IPS DF 4.7 (cell line): Measurements from ENCODE around the gene ATE1.
"Not testable (repeated sequence)": the region's sequence is repeated elsewhere in the genome, so short reads cannot be mapped to it uniquely, and the experiment has no call there.

Experiments used
- DNase-seq: peaks from one replicate; pipeline ENCODE4 v3.0.0-alpha.2; 2013; ENCODE audit warnings: low spot score; ENCODE audit errors: extremely low read depth

ATE1 gene

DNA sequence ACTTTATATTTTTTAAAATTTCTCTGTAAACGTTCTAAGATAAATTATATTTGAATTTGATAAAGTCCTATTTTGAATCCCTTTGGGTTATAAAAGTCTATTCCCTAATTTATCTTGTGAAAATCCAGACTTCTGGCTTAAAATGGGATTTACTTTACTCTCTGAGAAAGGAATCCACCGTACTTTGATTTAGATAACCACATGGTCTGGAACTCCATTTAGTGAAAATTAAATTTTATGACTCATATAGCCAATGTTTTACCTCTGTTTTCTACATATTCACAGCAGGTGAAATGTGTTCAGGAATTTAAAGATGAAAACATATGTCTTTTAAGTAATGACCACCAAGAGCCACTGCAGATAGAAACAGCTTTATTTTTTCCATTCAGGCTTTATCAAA is 187.8 kb downstream of the ATE1 start:
- no peak for DNase-seq

DNA sequence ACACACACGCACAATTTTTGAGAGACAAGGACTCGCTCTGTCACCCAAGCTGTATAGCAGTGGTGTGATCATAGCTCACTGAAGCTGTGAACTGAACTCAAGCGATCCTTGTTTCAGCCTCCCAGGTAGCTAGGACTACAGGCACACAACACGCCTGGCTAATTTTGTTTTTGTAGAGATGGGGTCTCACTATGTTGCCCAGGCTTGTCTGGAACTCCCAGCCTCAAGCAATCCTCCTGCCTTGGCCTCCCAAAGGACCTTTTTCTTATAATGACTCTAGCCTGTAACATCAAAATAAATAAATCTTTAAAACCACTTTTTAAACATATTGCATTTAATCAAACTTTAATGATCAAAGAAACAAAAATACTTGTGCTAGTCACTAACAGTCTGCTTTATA is 188.7 kb downstream of the ATE1 start:
- DNase-seq = no peak

GRCh38 chr10:121736315-121737130 is 191.3 kb downstream of the ATE1 start:
- DNase-seq = no peak

DNA sequence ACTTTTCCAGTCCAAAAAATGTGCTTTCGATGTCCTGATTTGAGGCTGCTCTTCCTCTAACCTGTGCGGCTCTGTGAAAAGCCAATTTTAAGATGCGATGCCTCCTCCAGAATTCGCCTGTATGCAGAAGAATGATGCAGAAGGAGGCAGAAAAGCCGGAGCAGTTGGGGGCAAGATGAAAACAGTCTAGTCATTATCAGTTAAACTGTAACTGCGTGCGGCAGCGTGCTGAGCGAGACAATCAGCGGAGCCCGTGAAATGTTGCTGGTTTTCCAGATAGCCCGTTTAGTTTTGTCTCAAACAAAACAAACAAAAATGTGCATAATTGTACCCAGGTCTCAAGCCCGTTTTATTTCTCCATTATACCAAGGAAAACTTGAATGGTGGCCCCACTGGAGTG is 192.6 kb downstream of the ATE1 start:
- DNase-seq = no peak

- DNase-seq = no peak
Observed at GRCh38 chr10:121734589-121735045, 193.2 kb downstream of the ATE1 start.

DNA sequence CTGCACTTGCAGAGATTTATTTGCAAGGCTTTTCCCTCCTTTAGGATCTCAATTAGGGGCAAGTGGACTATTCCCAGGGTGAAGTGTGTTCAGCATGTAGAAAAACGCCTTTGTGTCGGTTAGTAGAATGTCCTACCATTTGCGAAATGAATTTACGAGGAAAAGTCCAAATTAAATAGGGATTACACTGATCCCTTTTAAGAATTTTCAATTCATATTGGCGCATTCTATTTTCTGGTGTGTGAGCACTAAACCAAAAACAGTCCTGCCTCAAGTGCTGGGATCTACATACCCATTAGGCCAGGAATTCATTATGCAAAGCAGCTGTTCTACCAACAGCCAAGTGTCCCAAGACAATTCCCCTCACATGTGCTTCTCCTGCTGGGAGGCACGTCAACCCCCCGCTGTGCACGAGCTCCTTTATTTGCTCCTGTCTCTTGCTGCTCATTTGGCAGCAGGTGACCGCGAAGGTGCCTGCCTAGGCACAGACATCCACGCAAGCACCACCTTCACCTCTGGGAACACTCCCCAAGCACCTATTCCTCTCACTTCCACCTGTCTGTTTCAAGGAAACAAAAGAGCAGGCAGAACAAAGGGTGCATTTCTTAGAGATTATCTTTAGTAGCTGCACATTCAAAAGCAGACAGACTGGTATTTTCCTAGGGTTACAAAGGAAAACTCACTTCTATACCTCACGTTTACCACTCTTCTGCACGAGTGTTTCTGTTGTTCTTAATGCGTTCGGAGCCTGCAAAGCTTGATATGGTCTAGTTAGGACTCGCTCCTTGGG is 195.0 kb downstream of the ATE1 start:
- DNase-seq = no peak

DNA sequence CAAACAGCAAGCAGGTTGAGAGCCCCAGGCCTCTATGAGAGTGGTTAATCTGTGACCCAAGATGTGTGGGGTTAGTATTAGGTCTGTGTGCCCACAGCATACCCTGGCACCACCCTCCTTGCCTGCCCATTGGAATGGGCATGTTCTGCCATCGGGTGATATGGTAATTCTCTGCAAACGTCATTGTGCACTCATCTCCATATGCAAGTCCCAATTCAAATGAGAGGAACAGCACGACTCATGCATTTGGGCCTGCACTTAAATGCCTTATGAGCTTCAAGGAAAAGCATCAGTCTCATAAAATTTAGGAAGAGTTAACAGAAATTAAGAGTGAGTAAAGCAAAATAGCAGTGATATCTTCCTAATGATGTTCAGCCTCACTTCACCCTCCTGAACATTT is 195.7 kb downstream of the ATE1 start:
- no peak for DNase-seq

DNA sequence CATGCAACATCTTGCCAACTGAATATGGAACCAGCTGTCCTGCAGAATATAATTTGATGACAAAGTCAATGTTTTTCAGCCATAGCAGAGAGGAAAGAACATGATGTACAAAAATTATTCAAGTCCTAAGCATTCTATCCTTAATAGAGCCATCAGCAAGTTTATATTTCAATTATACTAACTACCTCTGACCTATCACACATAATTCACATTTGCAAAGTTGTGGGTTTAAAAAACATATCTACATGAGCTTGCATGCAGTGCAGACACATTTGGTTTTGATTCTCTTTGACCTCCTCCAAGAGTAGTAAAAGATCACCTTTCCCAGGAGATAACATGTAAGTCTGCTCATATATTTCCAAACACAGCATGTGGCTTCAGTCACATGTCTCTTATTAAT is 203.5 kb downstream of the ATE1 start:
- no peak for DNase-seq

- DNase-seq = no peak
Observed at GRCh38 chr10:121722665-121723064, 205.2 kb downstream of the ATE1 start.

- no peak for DNase-seq
Observed at GRCh38 chr10:121721257-121721656, 206.6 kb downstream of the ATE1 start.

DNA sequence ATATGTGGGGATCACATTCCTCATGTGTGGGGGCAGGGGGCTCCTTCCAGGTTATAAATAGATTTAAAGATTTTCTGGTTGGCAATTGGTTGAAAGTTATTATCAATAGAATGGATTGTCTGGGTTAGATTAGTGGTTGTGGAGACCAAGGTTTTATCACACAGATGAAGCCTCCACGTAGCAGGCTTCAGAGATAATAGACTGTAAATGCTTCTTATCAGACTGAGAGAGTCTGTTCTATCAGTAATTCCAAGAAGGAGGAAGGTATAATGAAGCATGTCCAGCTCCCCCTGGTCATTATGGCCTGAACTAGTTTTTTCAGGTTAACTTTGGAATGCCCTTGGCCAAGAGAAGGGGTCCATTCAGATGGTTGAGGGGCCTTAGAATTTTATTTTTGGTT is 211.9 kb downstream of the ATE1 start:
- no peak for DNase-seq

GRCh38 chr10:121715076-121715475 is 212.8 kb downstream of the ATE1 start:
- DNase-seq = no peak

DNA sequence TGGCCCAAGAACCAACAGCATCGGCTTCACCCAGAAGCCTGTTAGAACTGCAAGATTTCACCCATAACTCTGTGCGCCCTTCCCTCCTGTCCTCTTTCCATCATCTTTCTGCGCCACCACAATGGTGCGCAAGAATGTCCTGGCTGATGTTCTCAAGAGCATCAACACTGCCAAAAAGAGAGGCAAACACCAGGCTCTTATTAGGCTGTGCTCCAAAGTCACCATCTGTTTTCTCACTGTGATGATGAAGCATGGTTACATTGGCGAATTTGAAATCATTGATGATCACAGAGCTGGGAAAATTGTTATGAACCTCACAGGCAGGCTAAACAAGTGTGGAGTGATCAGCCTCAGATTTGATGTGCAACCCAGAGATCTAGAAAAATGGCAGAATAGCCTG is 214.3 kb downstream of the ATE1 start:
- no peak for DNase-seq

DNA sequence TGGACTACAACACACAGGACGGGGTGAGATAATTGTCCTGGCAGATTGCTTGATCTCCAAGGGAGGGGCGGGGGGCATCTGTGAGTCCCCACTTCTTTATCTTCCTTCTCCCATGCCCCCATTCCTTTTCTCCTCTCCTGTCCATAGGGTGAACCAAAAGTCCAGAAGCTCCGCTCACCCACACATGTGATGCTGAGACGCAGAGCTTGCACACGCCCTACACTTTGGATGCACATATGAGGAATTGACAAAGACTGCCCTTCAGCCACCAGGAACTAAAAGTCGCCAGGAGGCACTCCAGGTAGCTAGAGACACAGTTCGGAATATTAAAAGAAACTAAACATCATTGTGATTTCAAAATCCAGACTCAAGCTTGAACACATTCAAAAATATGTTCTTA is 216.9 kb downstream of the ATE1 start:
- DNase-seq = no peak

- no peak for DNase-seq
Observed at GRCh38 chr10:121710207-121710606, 217.6 kb downstream of the ATE1 start.

DNA sequence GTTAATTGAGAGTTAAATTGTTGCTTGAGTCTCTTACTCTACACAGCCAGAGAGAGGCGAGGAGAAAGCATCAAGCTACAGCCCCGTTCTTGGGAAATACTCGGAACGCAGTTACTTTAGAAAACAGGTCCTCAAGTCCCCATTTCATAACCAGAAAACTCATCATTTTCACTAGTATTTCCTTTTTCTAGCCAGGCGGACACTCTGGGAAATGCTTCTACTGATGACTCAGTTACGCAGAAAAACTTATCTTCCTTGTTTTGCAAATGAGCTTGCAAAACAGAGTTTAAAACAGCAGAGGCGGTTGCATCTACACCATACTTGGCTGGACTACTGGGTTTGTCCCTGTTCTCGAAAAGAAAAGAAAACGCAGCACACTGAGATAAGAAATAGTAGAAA is 218.2 kb downstream of the ATE1 start:
- DNase-seq = no peak

- DNase-seq = no peak
Observed at GRCh38 chr10:121708728-121709674, 218.8 kb downstream of the ATE1 start.

GRCh38 chr10:121702351-121703320 is 225.2 kb downstream of the ATE1 start:
- DNase-seq = no peak

DNA sequence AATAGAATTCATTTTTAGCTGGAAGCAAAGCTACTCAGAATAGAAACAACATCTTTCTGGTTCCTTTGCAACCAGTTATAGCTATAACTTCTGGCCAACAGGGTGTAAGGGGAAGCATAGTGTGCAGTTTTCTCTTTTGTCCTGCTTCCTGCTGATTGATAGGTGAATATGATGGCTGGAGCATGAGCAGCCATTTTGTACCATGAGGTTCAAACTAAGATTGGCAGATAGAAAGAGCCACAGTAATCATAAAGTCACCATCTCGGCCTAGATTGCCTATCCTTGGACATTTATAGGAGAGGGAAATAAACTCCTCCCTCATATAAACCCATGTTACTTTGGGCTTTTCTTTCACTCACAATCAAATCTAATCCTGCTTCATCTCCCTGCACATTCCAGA is 227.4 kb downstream of the ATE1 start:
- DNase-seq = no peak

DNA sequence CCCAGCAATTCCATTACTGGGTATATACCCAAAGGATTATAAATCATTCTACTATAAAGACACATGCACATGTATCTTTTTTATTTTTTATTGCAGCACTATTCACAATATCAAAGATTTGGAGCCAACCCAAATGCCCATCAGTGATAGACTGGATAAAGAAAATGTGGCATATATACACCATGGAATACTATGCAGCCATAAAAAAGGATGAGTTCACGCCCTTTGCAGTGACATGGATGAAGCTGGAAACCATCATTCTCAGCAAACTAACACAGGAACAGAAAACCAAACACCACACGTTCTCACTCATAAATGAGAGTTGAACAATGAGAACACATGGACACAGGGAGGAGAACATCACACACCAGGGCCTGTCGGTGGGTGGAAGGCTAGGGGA is 228.1 kb downstream of the ATE1 start:
- DNase-seq = not testable (repeated sequence)
